Endothelial cell of umbilical vein (primary cell): ENCODE results near the gene FRRS1L.

Source experiments
- CTCF ChIP-seq, 2 donors: IDR thresholded peaks; 1 replicate in 1 of 2; 2 replicates in 1 of 2; pipeline ENCODE4 v1.5.1; 2011; ENCODE audit warnings: low read length in 2 of 2, mild to moderate bottlenecking in 2 of 2, moderate library complexity in 2 of 2, control low read depth in 1 of 2, inconsistent platforms in 1 of 2, low read depth in 1 of 2; ENCODE audit not compliant: insufficient read depth in 1 of 2; ENCODE audit errors: extremely low read depth in 1 of 2
- EZH2 ChIP-seq: IDR thresholded peaks from 2 replicates; pipeline ENCODE4 v1.6.1; 2012; ENCODE audit warnings: borderline replicate concordance, low read depth, mild to moderate bottlenecking, moderate library complexity, low read length, inconsistent platforms; ENCODE audit not compliant: severe bottlenecking
- GATA2 ChIP-seq: IDR thresholded peaks from 2 replicates; pipeline ENCODE4 v1.7.0; 2011; ENCODE audit warnings: low read depth, mild to moderate bottlenecking, moderate library complexity, mixed read lengths, low read length; ENCODE audit not compliant: insufficient read length, insufficient read depth
- JUN ChIP-seq: IDR thresholded peaks from 2 replicates; pipeline ENCODE4 v1.6.1; 2011; ENCODE audit warnings: borderline replicate concordance, low read depth; ENCODE audit not compliant: insufficient read length, insufficient read depth
- MAX ChIP-seq: IDR thresholded peaks from 2 replicates; pipeline ENCODE4 v1.6.1; 2011; ENCODE audit not compliant: insufficient read depth, insufficient read length
- POLR2A ChIP-seq: IDR thresholded peaks from 2 replicates; pipeline ENCODE4 v1.6.1; 2012; ENCODE audit warnings: low read depth, mild to moderate bottlenecking, control low read depth, low read length
- POLR2AphosphoS5 ChIP-seq: IDR thresholded peaks from 2 replicates; pipeline ENCODE4 v1.6.1; 2012; ENCODE audit warnings: low read depth, mild to moderate bottlenecking, control low read depth, low read length, moderate library complexity; ENCODE audit not compliant: insufficient read depth

DNA sequence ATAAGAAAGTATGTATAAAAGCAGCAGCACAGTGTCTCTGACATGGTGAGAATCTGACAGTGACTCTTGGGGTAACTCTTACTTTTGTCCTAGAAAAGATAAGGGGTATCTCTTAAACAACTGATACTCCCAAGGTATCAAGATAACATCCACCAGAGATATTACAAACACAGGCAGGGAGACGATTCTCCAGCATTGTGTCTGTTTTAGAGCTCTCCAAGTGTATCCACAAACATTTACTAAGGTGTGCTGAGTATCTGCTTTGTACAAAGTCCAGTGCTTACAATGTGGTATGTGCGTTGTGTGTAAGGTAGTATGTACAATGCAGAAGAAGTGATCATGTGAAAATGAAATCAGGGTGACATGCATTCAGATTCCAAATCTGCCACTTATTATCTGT, 42.9 kb downstream of the FRRS1L start:
- TF ChIP-seq CTCF (IDR thresholded peaks at IDR 0.05; ENCODE audit: extremely low read depth in 1 of 2, insufficient read depth in 1 of 2, low read depth in 1 of 2, low read length in 2 of 2): no peak
- no peak for TF ChIP-seq EZH2
- no peak for TF ChIP-seq POLR2AphosphoS5
- TF ChIP-seq JUN: no peak
- TF ChIP-seq POLR2A: no peak
- TF ChIP-seq GATA2: no peak
- TF ChIP-seq MAX: no peak
